Cardiac fibroblast (primary cell): ENCODE measurements around the gene SETD2.

ENCODE experiments used
- DNase-seq, 2 donors: peaks; one replicate each; pipeline versions ENCODE4 v3.0.0 to v3.0.0-alpha.2; 2010; ENCODE audit warnings: low read depth in 2 of 2
- H3K4me3 ChIP-seq, 2 donors: replicated peaks in 1 of 2; 1 replicate in 1 of 2; 2 replicates in 1 of 2; pipeline ENCODE4 v1.5.1; 2011; ENCODE audit warnings: low read depth in 2 of 2, low read length in 2 of 2, mild to moderate bottlenecking in 2 of 2, moderate library complexity in 1 of 2
- CTCF ChIP-seq: IDR thresholded peaks from one replicate; pipeline ENCODE4 v1.5.1; 2011; ENCODE audit warnings: low read depth, mild to moderate bottlenecking, low read length, inconsistent platforms

The SETD2 gene

GRCh38 chr3:47024932-47025331 is 139.0 kb downstream of the SETD2 start:
- TF ChIP-seq CTCF, result no peak
- DNase-seq, result peak in 1 of 2 donors; percentile 30

GRCh38 chr3:47022641-47023071 is 141.3 kb downstream of the SETD2 start:
- H3K4me3 ChIP-seq, result no peak overlapping the region
- no peak for TF ChIP-seq CTCF
- no peak for DNase-seq

More at GRCh38 chr3:47024932-47025331, 139.0 kb downstream of the SETD2 start:
- no peak overlapping the region for H3K4me3 ChIP-seq

- no peak overlapping the region for H3K4me3 ChIP-seq
- TF ChIP-seq CTCF, result no peak
- DNase-seq, result no peak
Measured at GRCh38 chr3:47020311-47020710, 143.6 kb downstream of the SETD2 start.

- TF ChIP-seq CTCF, result no peak
- DNase-seq, result no peak
- no peak overlapping the region for H3K4me3 ChIP-seq
Measured at GRCh38 chr3:47019201-47019600, 144.7 kb downstream of the SETD2 start.

- DNase-seq, result no peak
- no peak for TF ChIP-seq CTCF
Measured at GRCh38 chr3:47018269-47018611, 145.7 kb downstream of the SETD2 start.

GRCh38 chr3:47017504-47018268 is 146.2 kb downstream of the SETD2 start:
- TF ChIP-seq CTCF, result no peak
- H3K4me3 ChIP-seq, result no peak overlapping the region
- no peak for DNase-seq

More at GRCh38 chr3:47018269-47018611, 145.7 kb downstream of the SETD2 start:
- H3K4me3 ChIP-seq, result no peak overlapping the region
